ENCODE results near the gene DPF3.

The DPF3 gene

DNA sequence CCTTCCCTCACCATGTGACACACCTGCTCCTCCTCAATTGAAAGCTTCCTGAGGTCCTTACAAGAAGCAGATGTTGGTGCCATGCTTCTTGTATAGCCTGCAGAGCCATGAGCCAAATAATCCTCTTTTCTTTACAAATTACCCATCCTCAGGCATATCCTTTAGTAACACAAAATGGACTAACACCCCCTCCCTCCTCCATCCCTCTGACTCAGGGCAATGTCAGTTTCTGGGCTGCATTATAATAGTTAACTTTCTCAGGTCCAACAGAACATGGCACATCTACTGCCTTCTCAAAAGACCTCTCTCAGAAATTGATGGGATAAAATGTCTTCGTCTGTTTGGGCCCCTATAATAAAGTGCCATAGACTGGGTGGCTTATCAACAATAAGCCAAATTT lies 287.0 kb downstream of the DPF3 start:
- Histone ChIP-seq H3K36me3 (ENCODE audit: control insufficient read depth, insufficient read depth, low read length) (no peaks in the 10 kb centered on the region), H3K27me3 (ENCODE audit: insufficient read depth, low read length, poor library complexity) (no peaks in the 10 kb centered on the region), H3K18ac (ENCODE audit: low read length) (no peak overlapping the region), H3K79me2 (ENCODE audit: control insufficient read depth, insufficient read depth, low read length) (no peaks in the 10 kb centered on the region), H2BK15ac (replicated peaks; ENCODE audit: low read depth) (no peak overlapping the region), H3K27ac (ENCODE audit: low read depth, low read length) (no peak overlapping the region), H2BK120ac (ENCODE audit: low read depth, low read length) (no peak overlapping the region), H4K8ac (ENCODE audit: low read depth, low read length) (no peak overlapping the region), H4K5ac (ENCODE audit: low read length) (no peak overlapping the region), H3K4me2 (ENCODE audit: low read length) (no peak overlapping the region), H3K9ac (ENCODE audit: low read length) (no peak overlapping the region), H3K4me1 (ENCODE audit: control insufficient read depth, low read depth, low read length) (no peaks in the 10 kb centered on the region), H3K79me1 (ENCODE audit: low read length) (no peaks in the 10 kb centered on the region), H3K23ac (ENCODE audit: low read length) (no peak overlapping the region), H3K56ac (ENCODE audit: low read length) (no peak overlapping the region), H2AK5ac (ENCODE audit: low read length) (no peak overlapping the region), H3K4ac (ENCODE audit: low read depth, low read length) (no peak overlapping the region), H2BK5ac (ENCODE audit: low read length) (no peak overlapping the region), H3K4me3 (ENCODE audit: low read length) (no peak overlapping the region)
- no CpG with 5 or more reads among the region's 1 CpG for WGBS (ENCODE audit: extremely low coverage, insufficient coverage, low lambda C conversion rate)
- no peak for DNase-seq

DNA sequence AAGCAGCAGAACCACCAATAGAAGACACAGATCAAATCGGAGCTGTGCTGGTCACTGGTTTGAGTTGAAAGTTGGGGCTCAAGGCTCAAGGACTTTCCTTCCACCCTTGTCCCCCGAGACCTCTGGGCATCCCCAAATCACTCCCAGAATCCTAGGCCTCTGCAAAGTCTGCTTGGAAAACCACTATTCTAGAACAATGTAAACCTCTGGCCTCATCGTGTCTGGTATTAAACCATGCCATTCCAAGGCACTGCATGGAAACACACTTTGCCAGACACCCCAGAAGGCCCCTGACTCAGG lies 288.0 kb downstream of the DPF3 start:
- Histone ChIP-seq H2BK15ac (replicated peaks; ENCODE audit: low read depth) (no peak overlapping the region), H3K23ac (ENCODE audit: low read length) (no peak overlapping the region), H3K18ac (ENCODE audit: low read length) (no peak overlapping the region), H3K4me2 (ENCODE audit: low read length) (no peak overlapping the region), H3K4ac (ENCODE audit: low read depth, low read length) (no peak overlapping the region), H3K27me3 (ENCODE audit: insufficient read depth, low read length, poor library complexity) (no peaks in the 10 kb centered on the region), H3K4me1 (ENCODE audit: control insufficient read depth, low read depth, low read length) (no peaks in the 10 kb centered on the region), H3K4me3 (ENCODE audit: low read length) (no peak overlapping the region), H3K27ac (ENCODE audit: low read depth, low read length) (no peak overlapping the region), H3K36me3 (ENCODE audit: control insufficient read depth, insufficient read depth, low read length) (no peaks in the 10 kb centered on the region), H3K79me1 (ENCODE audit: low read length) (no peaks in the 10 kb centered on the region), H2BK5ac (ENCODE audit: low read length) (no peak overlapping the region), H3K79me2 (ENCODE audit: control insufficient read depth, insufficient read depth, low read length) (no peaks in the 10 kb centered on the region), H4K5ac (ENCODE audit: low read length) (no peak overlapping the region), H3K9ac (ENCODE audit: low read length) (no peak overlapping the region), H3K56ac (ENCODE audit: low read length) (no peak overlapping the region), H2AK5ac (ENCODE audit: low read length) (no peak overlapping the region), H2BK120ac (ENCODE audit: low read depth, low read length) (no peak overlapping the region), H4K8ac (ENCODE audit: low read depth, low read length) (no peak overlapping the region)
- WGBS (ENCODE audit: extremely low coverage, insufficient coverage, low lambda C conversion rate): no CpG with 5 or more reads among the region's 3 CpGs
- DNase-seq: no peak

DNA sequence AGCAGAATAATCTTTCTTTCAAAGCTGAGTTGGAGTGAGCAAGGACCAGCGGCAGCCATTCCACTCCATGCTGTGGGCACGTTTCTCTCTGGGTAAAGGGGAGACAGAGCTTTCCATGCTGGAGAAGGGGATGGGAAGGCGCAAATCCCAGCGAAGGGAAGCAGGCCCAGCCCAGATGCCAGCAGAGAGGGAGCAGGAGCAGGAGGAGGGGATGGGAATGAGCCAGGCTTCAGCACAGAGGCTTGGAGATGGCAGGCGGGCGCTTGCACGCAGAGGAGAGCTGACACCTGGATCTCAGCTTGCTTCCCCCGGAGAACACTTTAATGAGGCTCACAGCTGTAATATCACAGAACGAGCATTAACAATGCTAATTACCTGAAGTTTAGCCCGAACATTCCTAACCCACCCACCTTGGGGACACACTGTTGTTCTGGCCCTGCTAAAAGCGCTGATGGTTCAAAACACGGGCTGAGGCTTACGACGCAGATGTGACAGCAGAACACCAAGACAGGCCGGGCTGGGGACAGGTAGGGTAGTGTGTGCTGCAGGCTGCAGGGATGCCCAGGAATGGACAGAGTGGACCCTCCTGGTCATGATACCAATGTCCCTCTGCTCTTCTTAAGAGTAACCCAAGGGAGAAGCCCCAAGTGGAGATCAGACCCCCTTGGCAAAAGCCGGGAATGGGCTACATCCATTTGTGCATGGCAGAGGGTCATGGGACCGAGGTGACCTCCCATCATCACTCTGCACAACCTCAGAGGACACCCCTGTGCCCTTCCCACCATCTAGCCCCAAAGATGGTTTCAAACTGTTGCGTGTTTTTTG lies 288.6 kb downstream of the DPF3 start:
- no peak overlapping the region for H3K18ac ChIP-seq (ENCODE audit: low read length)

DNA sequence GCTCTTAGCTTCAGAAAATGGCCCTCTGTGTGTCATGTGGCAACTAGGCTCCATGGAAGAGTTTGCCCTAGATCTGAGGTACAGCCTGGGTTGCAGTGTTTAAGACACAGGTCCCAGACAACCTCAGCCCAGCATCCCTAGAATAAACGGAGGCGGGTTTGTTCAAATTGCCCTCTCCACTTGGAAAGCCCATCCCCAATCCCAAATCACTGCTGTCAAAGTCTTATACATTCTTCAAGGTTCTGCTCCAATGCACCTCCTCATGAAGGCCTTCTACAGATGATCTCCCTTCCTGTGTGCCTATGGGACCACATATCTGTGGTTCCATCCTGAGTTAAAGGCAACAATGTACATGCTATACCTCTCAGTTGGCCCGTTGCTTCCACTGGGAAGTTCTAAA lies 289.8 kb downstream of the DPF3 start:
- Histone ChIP-seq H4K5ac (ENCODE audit: low read length) (no peak overlapping the region), H3K27me3 (ENCODE audit: insufficient read depth, low read length, poor library complexity) (no peaks in the 10 kb centered on the region), H3K9ac (ENCODE audit: low read length) (no peak overlapping the region), H3K27ac (ENCODE audit: low read depth, low read length) (no peak overlapping the region), H3K56ac (ENCODE audit: low read length) (no peak overlapping the region), H2BK15ac (replicated peaks; ENCODE audit: low read depth) (no peak overlapping the region), H3K36me3 (ENCODE audit: control insufficient read depth, insufficient read depth, low read length) (no peaks in the 10 kb centered on the region), H3K79me1 (ENCODE audit: low read length) (no peaks in the 10 kb centered on the region), H2AK5ac (ENCODE audit: low read length) (no peak overlapping the region), H3K4me1 (ENCODE audit: control insufficient read depth, low read depth, low read length) (peaks cover 9% of the 10 kb centered on the region), H4K8ac (ENCODE audit: low read depth, low read length) (no peak overlapping the region), H3K4me3 (ENCODE audit: low read length) (no peak overlapping the region), H2BK5ac (ENCODE audit: low read length) (no peak overlapping the region), H3K79me2 (ENCODE audit: control insufficient read depth, insufficient read depth, low read length) (no peaks in the 10 kb centered on the region), H3K4me2 (ENCODE audit: low read length) (no peak overlapping the region), H3K4ac (ENCODE audit: low read depth, low read length) (no peak overlapping the region), H3K18ac (ENCODE audit: low read length) (no peak overlapping the region), H3K23ac (ENCODE audit: low read length) (no peak overlapping the region), H2BK120ac (ENCODE audit: low read depth, low read length) (no peak overlapping the region)
- no peak for DNase-seq
- WGBS (ENCODE audit: extremely low coverage, insufficient coverage, low lambda C conversion rate): no CpG with 5 or more reads among the region's 3 CpGs

More for the DNA sequence above, 288.6 kb downstream of the DPF3 start:
- Histone ChIP-seq H4K5ac (ENCODE audit: low read length) (no peak overlapping the region), H3K27me3 (ENCODE audit: insufficient read depth, low read length, poor library complexity) (no peaks in the 10 kb centered on the region), H4K8ac (ENCODE audit: low read depth, low read length) (no peak overlapping the region), H3K4me2 (ENCODE audit: low read length) (no peak overlapping the region), H2AK5ac (ENCODE audit: low read length) (no peak overlapping the region), H3K4ac (ENCODE audit: low read depth, low read length) (no peak overlapping the region), H2BK120ac (ENCODE audit: low read depth, low read length) (no peak overlapping the region), H3K4me3 (ENCODE audit: low read length) (no peak overlapping the region), H3K36me3 (ENCODE audit: control insufficient read depth, insufficient read depth, low read length) (no peaks in the 10 kb centered on the region), H3K79me2 (ENCODE audit: control insufficient read depth, insufficient read depth, low read length) (no peaks in the 10 kb centered on the region), H2BK15ac (replicated peaks; ENCODE audit: low read depth) (no peak overlapping the region), H3K56ac (ENCODE audit: low read length) (no peak overlapping the region), H2BK5ac (ENCODE audit: low read length) (no peak overlapping the region), H3K9ac (ENCODE audit: low read length) (no peak overlapping the region), H3K23ac (ENCODE audit: low read length) (no peak overlapping the region), H3K27ac (ENCODE audit: low read depth, low read length) (no peak overlapping the region), H3K4me1 (ENCODE audit: control insufficient read depth, low read depth, low read length) (peaks cover 3% of the 10 kb centered on the region), H3K79me1 (ENCODE audit: low read length) (no peaks in the 10 kb centered on the region)
- DNase-seq: no peak
- no CpG with 5 or more reads among the region's 18 CpGs for WGBS (ENCODE audit: extremely low coverage, insufficient coverage, low lambda C conversion rate)

DNA sequence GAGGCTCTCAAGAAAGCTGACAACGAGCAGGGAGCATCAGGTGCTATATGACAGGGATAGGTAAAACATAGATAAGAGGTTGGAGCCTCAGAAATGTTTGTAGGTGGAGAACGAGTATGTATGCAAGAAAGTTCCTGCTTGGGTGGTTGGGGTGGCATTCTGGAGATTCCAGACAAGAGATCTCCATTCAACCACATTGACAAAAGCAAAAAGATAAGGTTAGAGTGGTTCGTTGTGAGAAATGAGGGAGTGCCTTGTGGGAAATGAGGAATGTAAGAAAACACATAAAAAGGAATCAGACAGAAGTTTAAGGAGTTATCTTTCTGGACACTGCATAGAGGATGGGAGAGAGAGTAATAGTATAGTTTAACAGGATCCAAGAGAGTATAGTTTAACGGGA lies 290.3 kb downstream of the DPF3 start:
- no peak overlapping the region for H3K56ac ChIP-seq (ENCODE audit: low read length)
- H3K36me3 ChIP-seq (ENCODE audit: control insufficient read depth, insufficient read depth, low read length): no peaks in the 10 kb centered on the region
- H2AK5ac ChIP-seq (ENCODE audit: low read length): no peak overlapping the region
- H3K27me3 ChIP-seq (ENCODE audit: insufficient read depth, low read length, poor library complexity): no peaks in the 10 kb centered on the region
- no peak overlapping the region for H3K4me3 ChIP-seq (ENCODE audit: low read length)
- H2BK15ac ChIP-seq (replicated peaks; ENCODE audit: low read depth): no peak overlapping the region
- no peak overlapping the region for H3K18ac ChIP-seq (ENCODE audit: low read length)
- H3K27ac ChIP-seq (ENCODE audit: low read depth, low read length): no peak overlapping the region
- H3K4me1 ChIP-seq (ENCODE audit: control insufficient read depth, low read depth, low read length): peaks cover 9% of the 10 kb centered on the region
- no peaks in the 10 kb centered on the region for H3K79me2 ChIP-seq (ENCODE audit: control insufficient read depth, insufficient read depth, low read length)
- H4K5ac ChIP-seq (ENCODE audit: low read length): no peak overlapping the region
- no peak overlapping the region for H3K4ac ChIP-seq (ENCODE audit: low read depth, low read length)
- no peak overlapping the region for H2BK5ac ChIP-seq (ENCODE audit: low read length)
- DNase-seq: no peak
- H3K79me1 ChIP-seq (ENCODE audit: low read length): no peaks in the 10 kb centered on the region
- no peak overlapping the region for H2BK120ac ChIP-seq (ENCODE audit: low read depth, low read length)
- H3K9ac ChIP-seq (ENCODE audit: low read length): no peak overlapping the region
- no peak overlapping the region for H4K8ac ChIP-seq (ENCODE audit: low read depth, low read length)
- no CpG with 5 or more reads among the region's 4 CpGs for WGBS (ENCODE audit: extremely low coverage, insufficient coverage, low lambda C conversion rate)
- H3K23ac ChIP-seq (ENCODE audit: low read length): no peak overlapping the region
- H3K4me2 ChIP-seq (ENCODE audit: low read length): no peak overlapping the region
